Measurements from ENCODE around the gene F13A1.
"Not testable (repeated sequence)": the region's sequence is repeated elsewhere in the genome, so short reads cannot be mapped to it uniquely, and the experiment has no call there.

Gene F13A1

GRCh38 chr6:6317825-6318733 is 2.4 kb downstream of the F13A1 start:
- DNase-seq (ENCODE audit: low read depth in 4 of 4, low spot score in 1 of 4) = no peak

- no peak for DNase-seq (ENCODE audit: low read depth in 4 of 4, low spot score in 1 of 4)
These were observed 3.1 kb downstream of the F13A1 start for GRCh38 chr6:6317386-6317785.

DNA sequence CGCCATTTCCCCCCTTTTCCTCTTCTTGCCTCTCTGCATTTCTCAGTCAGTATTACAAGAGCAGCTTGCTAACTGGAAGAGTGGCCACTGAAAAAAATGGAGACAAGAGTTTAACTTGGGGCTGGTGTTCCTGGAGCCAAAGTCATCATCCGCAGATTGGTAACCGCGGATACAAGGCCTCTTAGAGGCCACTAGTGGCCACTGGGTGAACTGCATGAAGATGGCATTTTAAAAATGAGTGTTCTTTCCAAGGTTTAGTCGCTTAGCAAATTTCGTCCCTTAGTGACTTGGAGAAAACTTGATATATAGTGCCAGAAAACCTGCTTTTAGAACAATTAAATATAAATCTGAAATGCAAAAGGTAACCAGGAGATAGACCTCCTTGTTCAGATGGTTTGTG is 4.8 kb downstream of the F13A1 start:
- DNase-seq (ENCODE audit: low read depth in 4 of 4, low spot score in 1 of 4) = peak in 3 of 4 experiments; percentile 2 to 17 (median 12)

- no peak for DNase-seq (ENCODE audit: low read depth in 4 of 4, low spot score in 1 of 4)
These were observed 5.9 kb downstream of the F13A1 start for GRCh38 chr6:6314596-6314995.

DNA sequence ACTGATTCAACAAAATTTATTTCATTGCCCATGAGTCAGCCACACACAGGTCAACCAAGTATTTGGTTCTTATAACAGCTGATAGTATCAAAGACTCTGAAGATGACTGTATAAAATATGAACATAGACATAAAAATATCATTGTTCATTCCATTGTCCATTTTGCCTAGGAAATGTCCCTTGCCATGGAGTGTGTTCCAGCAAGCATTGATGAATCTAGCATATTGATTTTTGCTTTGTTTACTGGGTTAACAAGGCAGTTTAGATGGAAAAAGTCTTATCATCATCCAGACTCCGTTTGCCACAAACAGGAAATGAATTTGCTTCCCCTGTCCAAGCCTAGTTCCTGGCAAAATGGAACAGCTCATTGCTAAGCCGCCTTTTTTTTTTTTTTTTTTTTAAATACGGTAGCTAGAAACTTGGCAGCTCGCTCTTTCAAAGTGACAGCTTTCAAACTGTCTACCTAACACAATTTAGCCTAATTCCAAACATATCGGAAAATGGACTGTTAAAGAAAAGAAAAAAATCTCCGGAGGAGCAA is 7.5 kb downstream of the F13A1 start:
- no peak for DNase-seq (ENCODE audit: low read depth in 4 of 4, low spot score in 1 of 4)

GRCh38 chr6:6305575-6305974 is 14.9 kb downstream of the F13A1 start:
- no peak for DNase-seq (ENCODE audit: low read depth in 4 of 4, low spot score in 1 of 4)

DNA sequence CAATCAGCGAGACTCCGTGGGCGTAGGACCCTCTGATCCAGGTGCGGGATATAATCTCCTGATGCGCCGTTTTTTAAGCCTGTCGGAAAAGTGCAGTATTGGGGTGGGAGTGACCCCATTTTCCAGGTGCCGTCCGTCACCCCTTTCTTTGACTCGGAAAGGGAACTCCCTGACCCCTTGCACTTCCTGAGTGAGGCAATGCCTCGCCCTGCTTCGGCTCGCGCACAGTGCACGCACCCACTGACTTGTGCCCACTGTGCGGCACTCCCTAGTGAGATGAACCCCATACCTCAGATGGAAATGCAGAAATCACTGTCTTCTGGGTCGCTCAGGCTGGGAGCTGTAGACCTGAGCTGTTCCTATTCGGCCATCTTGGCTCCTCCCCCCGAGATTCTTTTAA is 20.1 kb downstream of the F13A1 start:
- DNase-seq (ENCODE audit: low read depth in 4 of 4, low spot score in 1 of 4) = not testable (repeated sequence)

DNA sequence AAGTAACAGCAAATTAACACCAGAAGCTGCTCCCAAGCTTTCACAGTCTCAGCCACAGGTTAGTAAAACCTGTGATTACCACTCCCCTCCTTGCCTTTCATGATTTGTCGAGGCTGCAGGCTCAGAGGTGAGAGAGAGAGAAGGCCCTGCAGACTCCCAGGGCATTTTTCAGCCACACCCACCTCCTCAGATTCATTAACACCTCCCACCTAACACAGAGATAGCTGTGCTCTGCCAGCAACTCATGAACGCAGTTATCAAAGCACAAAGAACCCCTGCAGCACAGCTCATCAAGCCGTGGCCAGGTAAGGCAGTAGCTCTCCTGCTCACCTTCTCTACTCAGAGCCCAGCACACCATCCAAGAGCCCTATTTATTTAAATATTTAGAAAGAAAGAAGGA is 27.1 kb downstream of the F13A1 start:
- no peak for DNase-seq (ENCODE audit: low read depth in 4 of 4, low spot score in 1 of 4)

- no peak for DNase-seq (ENCODE audit: low read depth in 4 of 4, low spot score in 1 of 4)
These were observed 33.0 kb downstream of the F13A1 start for GRCh38 chr6:6287415-6287814.

- DNase-seq (ENCODE audit: low read depth in 4 of 4, low spot score in 1 of 4) = no peak
These were observed 34.8 kb downstream of the F13A1 start for GRCh38 chr6:6285679-6286078.

DNA sequence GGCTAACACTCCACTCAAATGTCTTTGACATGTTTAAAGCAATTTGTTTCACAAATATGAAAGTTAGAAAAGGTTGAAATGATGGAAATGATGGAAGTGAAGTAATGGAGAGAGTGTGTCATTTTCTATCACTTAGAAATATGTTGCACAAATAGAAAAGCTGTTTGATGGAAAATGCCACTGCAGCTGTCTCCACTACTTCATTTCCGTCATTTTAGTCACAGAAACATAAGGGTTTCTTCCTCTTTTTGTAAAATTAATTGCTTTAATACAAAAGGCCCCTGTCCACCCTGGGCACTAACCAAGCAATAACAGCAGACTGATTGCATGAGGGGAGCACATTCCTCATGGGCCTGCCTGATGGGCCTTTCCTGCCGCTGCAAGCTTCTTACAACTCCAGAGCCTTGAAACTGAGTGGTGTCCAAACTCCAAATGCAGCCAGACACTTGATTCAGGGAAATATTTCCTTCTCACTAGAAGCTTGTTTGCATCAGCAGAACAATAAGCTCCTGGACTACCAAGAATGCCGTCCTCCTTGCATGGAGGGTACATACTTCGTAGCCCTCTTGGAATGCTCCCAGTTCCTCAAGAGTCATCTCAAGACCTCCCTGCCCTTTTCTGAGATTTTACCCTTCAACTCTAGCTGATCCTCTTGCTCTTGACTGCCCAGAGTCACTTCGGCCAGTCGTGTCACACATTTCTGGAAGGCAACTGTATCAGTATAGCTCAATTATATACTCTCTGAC is 36.1 kb downstream of the F13A1 start:
- no peak for DNase-seq (ENCODE audit: low read depth in 4 of 4, low spot score in 1 of 4)

DNA sequence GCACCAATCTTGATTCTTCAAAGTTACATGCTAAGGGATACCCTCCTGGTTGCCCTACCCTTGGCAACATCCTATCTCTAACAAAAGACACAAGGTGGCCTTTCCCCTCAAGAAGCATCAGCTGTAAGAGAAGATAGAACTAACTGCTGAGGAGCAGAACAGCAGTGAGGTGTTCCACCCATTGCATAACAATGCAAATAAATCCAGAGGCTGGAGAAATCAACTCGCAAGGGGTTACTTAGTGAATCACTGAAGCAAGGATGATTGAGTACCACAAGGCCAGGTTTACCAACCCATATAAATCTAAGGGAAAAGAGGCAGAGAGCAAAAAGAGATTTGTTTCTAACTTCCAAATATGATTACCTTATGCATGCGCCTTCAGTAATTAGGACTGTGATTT is 36.7 kb downstream of the F13A1 start:
- no peak for DNase-seq (ENCODE audit: low read depth in 4 of 4, low spot score in 1 of 4)

- DNase-seq (ENCODE audit: low read depth in 4 of 4, low spot score in 1 of 4) = no peak
These were observed 37.7 kb downstream of the F13A1 start for GRCh38 chr6:6282716-6283115.

DNA sequence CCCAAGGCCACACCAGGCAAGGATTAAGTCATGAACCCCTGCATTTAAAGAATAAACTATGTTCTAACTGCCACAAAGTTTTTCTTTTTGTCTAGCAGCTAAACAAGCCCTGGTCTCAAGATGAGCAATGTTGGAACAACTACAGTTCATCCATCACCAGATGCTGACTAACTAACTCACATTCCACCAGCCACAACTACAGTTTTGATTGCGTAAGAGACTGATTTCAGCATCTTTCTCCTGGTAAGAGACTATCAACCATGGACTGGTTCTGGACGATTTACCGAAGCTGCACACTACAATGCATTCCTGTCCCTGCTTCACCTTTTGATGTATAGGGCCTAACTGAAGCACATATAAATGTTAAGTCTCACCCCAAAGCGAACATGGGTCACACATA is 43.0 kb downstream of the F13A1 start:
- no peak for DNase-seq (ENCODE audit: low read depth in 4 of 4, low spot score in 1 of 4)

- DNase-seq (ENCODE audit: low read depth in 4 of 4, low spot score in 1 of 4) = no peak
These were observed 49.4 kb downstream of the F13A1 start for GRCh38 chr6:6270948-6271535.

- no peak for DNase-seq (ENCODE audit: low read depth in 4 of 4, low spot score in 1 of 4)
These were observed 60.2 kb downstream of the F13A1 start for GRCh38 chr6:6260196-6260722.

DNA sequence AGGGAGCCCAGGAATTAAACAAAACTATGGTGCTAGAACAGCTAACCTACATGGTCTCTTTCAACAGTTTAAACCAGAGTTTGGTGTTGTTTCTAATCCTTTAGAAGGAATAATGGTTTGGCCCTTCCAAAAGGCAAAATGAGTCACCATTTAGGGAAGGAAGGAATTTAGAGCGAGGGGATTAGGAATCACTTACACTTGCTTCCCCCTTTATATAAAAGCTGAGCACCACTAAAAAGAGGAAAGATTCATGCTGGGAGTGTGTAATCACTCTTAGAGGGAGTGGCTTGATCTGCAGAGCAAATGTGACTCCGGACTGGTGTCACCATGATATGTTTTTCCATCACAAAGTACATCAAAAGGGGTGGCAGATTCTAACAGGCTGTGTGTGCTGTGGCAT is 63.6 kb downstream of the F13A1 start:
- no peak for DNase-seq (ENCODE audit: low read depth in 4 of 4, low spot score in 1 of 4)

GRCh38 chr6:6256259-6256658 is 64.2 kb downstream of the F13A1 start:
- no peak for DNase-seq (ENCODE audit: low read depth in 4 of 4, low spot score in 1 of 4)

DNA sequence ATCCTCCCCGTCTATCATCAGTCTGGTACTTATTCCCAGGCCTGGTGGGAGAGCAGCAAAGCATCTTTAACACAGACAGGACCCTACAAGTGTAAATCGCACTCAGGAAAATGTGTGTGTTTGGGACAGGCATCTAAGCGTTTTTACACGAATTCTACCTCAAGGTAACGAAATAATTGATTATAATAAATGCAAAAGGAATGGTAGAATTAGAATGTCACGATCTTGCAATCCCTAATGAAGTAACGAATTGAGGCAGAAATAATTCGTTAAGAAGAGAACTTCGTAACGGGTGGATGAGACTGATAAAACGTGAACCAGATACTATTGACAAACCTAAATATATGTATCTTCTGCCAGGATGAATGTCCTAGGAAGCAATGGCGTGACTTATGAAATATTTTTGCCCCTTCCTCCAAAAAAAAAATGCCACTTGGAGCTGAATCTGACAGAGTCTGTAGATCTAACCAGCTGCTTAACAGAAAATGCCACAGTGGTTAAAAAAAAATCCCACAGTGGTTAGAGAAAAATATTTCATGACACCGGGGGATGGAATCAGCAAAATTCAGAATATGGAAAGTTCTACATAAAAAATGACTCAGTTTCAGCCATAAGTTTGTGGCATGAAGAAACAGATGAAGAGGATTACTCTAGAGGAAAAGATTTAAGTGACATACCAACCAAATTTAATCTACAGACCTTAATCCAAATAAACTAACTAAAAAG is 68.7 kb downstream of the F13A1 start:
- DNase-seq (ENCODE audit: low read depth in 4 of 4, low spot score in 1 of 4) = no peak

DNA sequence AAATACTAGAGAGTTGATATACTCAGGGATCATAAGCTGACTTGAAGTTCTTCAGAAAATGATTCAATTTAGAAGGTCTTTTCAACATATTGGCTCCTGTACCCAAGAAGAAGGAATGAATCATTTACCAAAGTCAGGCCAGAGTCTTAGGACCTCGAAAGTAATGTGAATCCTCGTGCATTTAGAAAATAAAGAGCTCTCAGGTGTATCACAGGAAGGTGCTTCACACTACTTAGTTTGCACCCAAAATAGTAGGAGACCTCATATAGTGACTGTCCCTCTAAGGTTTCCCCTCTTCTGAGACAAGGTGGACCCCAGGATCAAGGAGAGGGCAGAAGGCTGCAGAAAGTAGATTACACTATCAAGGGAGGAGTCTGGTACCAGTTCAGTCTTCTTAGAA is 71.8 kb downstream of the F13A1 start:
- no peak for DNase-seq (ENCODE audit: low read depth in 4 of 4, low spot score in 1 of 4)

- no peak for DNase-seq (ENCODE audit: low read depth in 4 of 4, low spot score in 1 of 4)
These were observed 73.9 kb downstream of the F13A1 start for GRCh38 chr6:6246544-6246943.

All from stimulated activated CD4-positive, alpha-beta T cell treated with anti-CD3 and anti-CD28 coated beads, Interleukin-1b, Interleukin-23, amount 100 ng/mL, for 24 hours (primary cell).